Prostate gland (tissue), 2 donors: ENCODE measurements around the gene AUTS2. TPM values are rescaled to one million over a fixed set of nuclear protein-coding genes. Genes with fewer than 3 reads are reported as not detected.

Source experiments
- DNase-seq: peaks from one replicate; pipeline ENCODE4 v3.0.0-alpha.2; 2019; ENCODE audit warnings: low spot score
- H3K27ac ChIP-seq, 2 donors: fragments of 200-600 bp; sonication (generic); 2 replicates each; pipeline ENCODE4 v1.5.1; 2017 to 2019
- H3K27me3 ChIP-seq: fragments of 200-600 bp; sonication (generic); replicated peaks from 2 replicates; pipeline ENCODE4 v1.5.1; 2019; ENCODE audit not compliant: insufficient read depth
- H3K36me3 ChIP-seq, 2 donors: fragments of 200-600 bp; sonication (generic); 1 replicate in 1 of 2; 2 replicates in 1 of 2; pipeline versions ENCODE4 v1.5.1 to v1.8.1; 2017 to 2019
- H3K4me1 ChIP-seq: fragments of 200-600 bp; sonication (generic); replicated peaks from 2 replicates; pipeline ENCODE4 v1.5.1; 2019
- H3K4me3 ChIP-seq, 2 donors: fragments of 200-600 bp; sonication (generic); 2 replicates each; pipeline ENCODE4 v1.5.1; 2017 to 2019
- H3K9me3 ChIP-seq: fragments of 200-600 bp; sonication (generic); 2 replicates; pipeline ENCODE4 v1.5.1; 2017
- POLR2A ChIP-seq: fragments of 450-650 bp; IDR thresholded peaks from one replicate; pipeline ENCODE4 v1.6.1; 2016; ENCODE audit warnings: antibody characterized with exemption, mild to moderate bottlenecking
- POLR2AphosphoS5 ChIP-seq: sonication (generic); formaldehyde crosslinking; IDR thresholded peaks from one replicate; pipeline ENCODE4 v1.6.1; 2017; ENCODE audit warnings: antibody characterized with exemption
- WGBS: methylation state at CpG from one replicate; pipeline ENCODE4 v1.1.5; 2018; 5-methylcytosine and 5-hydroxymethylcytosine counted together
- intact Hi-C: fragments of 100-400 bp; cut with DNase I; formaldehyde crosslinking; loops from one replicate; pipeline ENCODE4 v1.14.2; 2022
- total RNA-seq, 2 donors: library from RNA; depleted of rRNA; stranded (reverse); fragments of >200 nt; gene quantifications; one replicate each; pipeline ENCODE4 v1.1.0, GENCODE V29; 2016
- TF ChIP-seq, protein P1 (sequence below), 4 experiments: fragments of 200-600 bp in 2 of 4; fragments of 450-650 bp in 2 of 4; sonication (generic) in 2 of 4; IDR thresholded peaks; 1 replicate in 3 of 4; 2 replicates in 1 of 4; pipeline ENCODE4 v1.5.1; 2016 to 2019; ENCODE audit warnings: antibody characterized with exemption in 4 of 4, mild to moderate bottlenecking in 2 of 4, moderate library complexity in 2 of 4

AUTS2 gene
- total RNA-seq, 2 donors from 2014 or later = 25.0 to 55.2 TPM

DNA sequence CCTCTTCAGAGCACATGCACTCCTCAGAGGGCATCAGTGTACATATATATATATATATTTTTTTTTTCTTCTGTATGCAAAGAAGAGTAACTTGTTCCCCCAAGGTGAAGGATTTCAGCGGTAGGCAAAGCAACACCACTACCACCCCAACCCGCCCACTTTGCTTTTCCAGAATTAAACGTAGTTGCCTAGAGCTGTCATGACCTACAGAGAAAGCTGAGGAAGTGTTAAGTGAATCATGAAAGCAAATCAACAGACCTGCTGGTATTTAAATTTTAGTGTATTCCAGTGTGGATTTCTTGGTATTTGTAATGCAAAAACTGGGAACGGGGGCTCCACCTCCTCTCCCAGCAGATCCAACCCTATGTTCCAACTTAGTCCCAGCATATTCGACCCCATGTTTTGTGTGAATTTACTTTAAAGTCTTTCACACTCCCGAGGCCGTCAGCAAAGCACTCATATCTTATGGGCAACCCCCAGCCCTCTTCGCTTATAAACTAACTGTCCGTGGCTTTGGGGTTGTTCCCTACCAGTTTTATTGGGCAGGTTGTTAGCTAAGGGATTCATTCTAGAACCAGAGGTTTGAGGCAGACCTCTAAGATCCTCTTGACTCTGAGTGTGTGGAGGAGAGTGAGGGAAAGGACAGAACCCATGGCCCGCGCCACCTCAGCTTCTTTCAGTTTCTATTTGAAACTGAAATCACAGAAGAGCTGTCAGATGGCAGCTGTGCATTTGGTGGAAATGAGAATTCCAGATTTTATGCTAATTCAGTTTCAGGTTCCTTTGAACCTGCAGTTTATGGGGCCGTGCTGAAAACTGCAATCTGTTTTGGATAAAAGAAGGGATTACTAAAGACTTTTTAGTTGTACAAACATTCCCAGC lies 1083.4 kb downstream of the AUTS2 start:
- no peak for DNase-seq
- no peak for TF ChIP-seq POLR2AphosphoS5
- TF ChIP-seq, protein P1, sequence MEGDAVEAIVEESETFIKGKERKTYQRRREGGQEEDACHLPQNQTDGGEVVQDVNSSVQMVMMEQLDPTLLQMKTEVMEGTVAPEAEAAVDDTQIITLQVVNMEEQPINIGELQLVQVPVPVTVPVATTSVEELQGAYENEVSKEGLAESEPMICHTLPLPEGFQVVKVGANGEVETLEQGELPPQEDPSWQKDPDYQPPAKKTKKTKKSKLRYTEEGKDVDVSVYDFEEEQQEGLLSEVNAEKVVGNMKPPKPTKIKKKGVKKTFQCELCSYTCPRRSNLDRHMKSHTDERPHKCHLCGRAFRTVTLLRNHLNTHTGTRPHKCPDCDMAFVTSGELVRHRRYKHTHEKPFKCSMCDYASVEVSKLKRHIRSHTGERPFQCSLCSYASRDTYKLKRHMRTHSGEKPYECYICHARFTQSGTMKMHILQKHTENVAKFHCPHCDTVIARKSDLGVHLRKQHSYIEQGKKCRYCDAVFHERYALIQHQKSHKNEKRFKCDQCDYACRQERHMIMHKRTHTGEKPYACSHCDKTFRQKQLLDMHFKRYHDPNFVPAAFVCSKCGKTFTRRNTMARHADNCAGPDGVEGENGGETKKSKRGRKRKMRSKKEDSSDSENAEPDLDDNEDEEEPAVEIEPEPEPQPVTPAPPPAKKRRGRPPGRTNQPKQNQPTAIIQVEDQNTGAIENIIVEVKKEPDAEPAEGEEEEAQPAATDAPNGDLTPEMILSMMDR (IDR thresholded peaks at IDR 0.05) = no peak
- no peak for TF ChIP-seq POLR2A
- Histone ChIP-seq H3K4me1 (no peaks in the 10 kb centered on the region), H3K9me3 (no peaks in the 10 kb centered on the region), H3K27ac (no peak overlapping the region), H3K4me3 (no peak overlapping the region), H3K36me3 (no peaks in the 10 kb centered on the region), H3K27me3 (no peaks in the 10 kb centered on the region)
- intact Hi-C loops = no loop called here
- 60% methylated on average over 12 of the region's 12 CpGs for WGBS

DNA sequence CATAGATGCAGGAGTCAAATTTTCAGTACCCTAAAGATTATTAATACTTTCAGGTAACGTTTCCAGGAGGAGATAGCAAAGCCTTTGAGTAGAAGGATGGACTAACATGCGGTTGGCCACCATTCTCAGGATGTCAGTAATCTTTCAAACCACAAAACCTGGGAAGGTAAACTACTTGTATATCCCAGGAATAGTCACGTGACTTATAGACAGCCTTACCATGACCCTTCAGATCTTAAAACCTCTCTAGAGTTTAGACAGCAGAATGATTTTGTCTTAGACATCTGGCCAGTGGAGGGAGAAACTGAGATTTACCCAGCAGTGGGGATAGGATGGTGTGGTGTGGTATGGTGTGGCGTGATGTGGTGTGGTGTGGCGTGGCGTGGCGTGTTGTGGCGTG lies 1085.9 kb downstream of the AUTS2 start:
- H3K36me3 ChIP-seq = no peaks in the 10 kb centered on the region
- H3K4me3 ChIP-seq = no peak overlapping the region
- no peaks in the 10 kb centered on the region for H3K9me3 ChIP-seq
- H3K27me3 ChIP-seq = no peaks in the 10 kb centered on the region
- no peaks in the 10 kb centered on the region for H3K4me1 ChIP-seq
- H3K27ac ChIP-seq = no peak overlapping the region
- 97% methylated on average over 8 of the region's 8 CpGs for WGBS
- intact Hi-C loops = no loop called here
- no peak for DNase-seq
- TF ChIP-seq, protein P1 (IDR thresholded peaks at IDR 0.05) = no peak
- TF ChIP-seq POLR2A = no peak
- TF ChIP-seq POLR2AphosphoS5 = no peak

DNA sequence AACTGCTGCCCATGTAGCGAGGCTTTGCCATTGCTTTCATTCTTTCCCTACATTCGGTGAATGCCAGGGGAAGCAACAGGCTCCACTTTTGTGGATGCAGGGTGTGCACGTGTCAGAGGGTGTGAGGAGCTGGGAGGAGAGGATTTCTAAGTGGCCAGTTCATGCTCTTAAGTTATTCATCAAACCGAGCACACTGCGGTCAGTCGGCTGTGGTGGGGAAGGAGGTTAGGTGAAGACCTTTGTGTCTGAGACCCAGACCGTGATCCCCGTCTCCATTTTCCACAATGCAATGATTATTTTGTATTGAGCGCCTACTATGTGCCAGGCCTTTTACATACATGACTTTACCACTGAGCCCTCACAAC lies 1095.0 kb downstream of the AUTS2 start:
- peak overlapping the region; percentile 81 to 85 for H3K27ac ChIP-seq
- no peaks in the 10 kb centered on the region for H3K27me3 ChIP-seq
- H3K9me3 ChIP-seq = no peaks in the 10 kb centered on the region
- 60% methylated on average over 9 of the region's 9 CpGs for WGBS
- TF ChIP-seq POLR2AphosphoS5 = no peak
- TF ChIP-seq, protein P1 (IDR thresholded peaks at IDR 0.05) = no peak
- no peak for TF ChIP-seq POLR2A
- H3K4me3 ChIP-seq = peak overlapping the region; percentile 83 to 84
- H3K36me3 ChIP-seq = no peaks in the 10 kb centered on the region
- no peak for DNase-seq
- no peaks in the 10 kb centered on the region for H3K4me1 ChIP-seq
- intact Hi-C loops = loop anchor here (5.0 to 10.0 kb wide), 2 partner anchors 81 to 519 kb away; no protein-coding TSS in a partner anchor

DNA sequence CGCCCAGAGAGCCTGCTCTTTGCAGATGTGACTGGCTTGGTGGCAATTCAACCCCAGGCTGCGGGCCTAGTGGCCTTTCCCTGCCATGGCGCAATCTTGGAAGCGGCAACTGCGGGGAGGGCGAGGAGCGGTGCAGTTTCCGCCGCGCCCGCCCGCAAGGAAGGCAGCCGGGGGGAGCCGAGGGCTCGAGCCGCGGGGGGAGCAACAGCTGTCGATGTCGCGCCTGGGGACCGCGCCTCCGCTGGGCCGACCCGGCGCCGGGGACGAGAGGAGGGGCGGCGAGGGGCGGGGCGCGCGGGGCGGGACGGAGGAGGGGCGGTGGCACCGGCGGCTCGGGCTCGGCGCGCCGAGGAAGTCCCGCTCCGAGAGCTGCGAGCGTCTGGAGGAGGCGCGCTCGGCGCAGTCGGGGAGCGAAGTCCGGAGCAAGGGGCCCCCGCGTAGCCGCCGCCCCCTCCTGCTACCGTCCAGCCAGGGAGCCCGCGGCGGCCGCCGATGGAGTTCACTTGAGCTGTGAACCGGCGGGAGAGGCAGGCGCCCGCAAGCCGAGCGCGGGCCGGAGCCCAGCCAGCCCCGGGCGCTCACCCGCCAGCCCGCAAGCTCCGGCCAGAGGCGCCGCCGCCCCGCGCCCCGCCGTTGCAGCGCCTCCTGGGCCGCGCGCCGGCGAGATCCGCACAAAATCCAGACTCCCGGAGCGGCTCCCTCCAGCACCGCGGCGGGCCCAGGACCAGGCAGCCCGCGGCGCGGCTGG lies 1095.6 kb downstream of the AUTS2 start:
- TF ChIP-seq, protein P1 (IDR thresholded peaks at IDR 0.05) = peak in 2 of 4 experiments; percentile 33 to 41
- TF ChIP-seq POLR2AphosphoS5 = peak; percentile 42
- TF ChIP-seq POLR2A = peak; percentile 89
- H3K4me3 ChIP-seq = peak overlapping the region; percentile 83 to 84
- peak; percentile 74 for DNase-seq
- no peaks in the 10 kb centered on the region for H3K4me1 ChIP-seq
- H3K27ac ChIP-seq = peak overlapping the region; percentile 81 to 85
- intact Hi-C loops = loop anchor here (5.0 to 10.0 kb wide), 2 partner anchors 82 to 519 kb away; no protein-coding TSS in a partner anchor
- no peaks in the 10 kb centered on the region for H3K9me3 ChIP-seq
- no peaks in the 10 kb centered on the region for H3K27me3 ChIP-seq
- WGBS = 2% methylated on average over 45 of the region's 101 CpGs
- no peaks in the 10 kb centered on the region for H3K36me3 ChIP-seq
